ENCODE data around the gene CLDN9.

GRCh38 chr16:3042376-3042775 is 29.7 kb downstream of the CLDN9 start:
- TF ChIP-seq MAX (IDR thresholded peaks at IDR 0.05) (no peak), JUNB (IDR thresholded peaks at IDR 0.05) (no peak), POLR2A (IDR thresholded peaks at IDR 0.05; ENCODE audit: low read length) (no peak), CTCF (IDR thresholded peaks at IDR 0.05) (no peak), SREBF2 (IDR thresholded peaks at IDR 0.05) (no peak), ESRRA (IDR thresholded peaks at IDR 0.05; ENCODE audit: borderline replicate concordance, low read length) (no peak), SMC3 (IDR thresholded peaks at IDR 0.05) (no peak), USF2 (IDR thresholded peaks at IDR 0.05) (no peak), EP300 (IDR thresholded peaks at IDR 0.05) (no peak), NR3C1 (IDR thresholded peaks at IDR 0.05) (no peak), POLR2AphosphoS2 (conservative IDR thresholded peaks at IDR 0.05; ENCODE audit: low read length) (no peak)

All from A549 (cell line).